KMS-11 (cell line): ENCODE results near the gene CHST12.

ENCODE experiments used
- H2AFZ ChIP-seq: fragments of 200-600 bp; sonication (generic); 2 replicates; pipeline ENCODE4 v1.6.1; 2016; ENCODE audit warnings: antibody characterized with exemption, mixed run types, low read depth
- H3K27ac ChIP-seq: fragments of 200-600 bp; sonication (generic); 2 replicates; pipeline ENCODE4 v1.6.1; 2016; ENCODE audit warnings: mild to moderate bottlenecking, mixed run types
- H3K27me3 ChIP-seq: fragments of 200-600 bp; sonication (generic); 2 replicates; pipeline ENCODE4 v1.6.1; 2017; ENCODE audit warnings: mild to moderate bottlenecking, low read depth, mixed run types, moderate library complexity; ENCODE audit not compliant: insufficient read depth
- H3K36me3 ChIP-seq: fragments of 200-600 bp; sonication (generic); 2 replicates; pipeline ENCODE4 v1.6.1; 2017; ENCODE audit warnings: mild to moderate bottlenecking, mixed run types; ENCODE audit not compliant: insufficient read depth
- H3K4me1 ChIP-seq: fragments of 200-600 bp; sonication (generic); 2 replicates; pipeline ENCODE4 v1.6.1; 2016; ENCODE audit warnings: mild to moderate bottlenecking, low read depth, mixed run types; ENCODE audit not compliant: poor library complexity, severe bottlenecking
- H3K4me2 ChIP-seq: fragments of 200-600 bp; sonication (generic); 2 replicates; pipeline ENCODE4 v1.7.0; 2016; ENCODE audit warnings: mild to moderate bottlenecking, mixed run types
- H3K4me3 ChIP-seq: fragments of 200-600 bp; sonication (generic); IDR thresholded peaks from 2 replicates; pipeline ENCODE4 v1.6.1; 2017; ENCODE audit warnings: low read depth, low read length, mixed read lengths; ENCODE audit not compliant: insufficient read depth
- H3K79me2 ChIP-seq: fragments of 200-600 bp; sonication (generic); 2 replicates; pipeline ENCODE4 v1.6.1; 2016; ENCODE audit warnings: low read depth, mixed run types; ENCODE audit not compliant: insufficient read depth
- H3K9ac ChIP-seq: fragments of 200-600 bp; sonication (generic); 2 replicates; pipeline ENCODE4 v1.6.1; 2016; ENCODE audit warnings: mild to moderate bottlenecking, mixed run types
- H4K20me1 ChIP-seq: fragments of 200-600 bp; sonication (generic); 2 replicates; pipeline ENCODE4 v1.6.1; 2016; ENCODE audit warnings: mild to moderate bottlenecking, mixed run types; ENCODE audit not compliant: insufficient read depth
- CTCF ChIP-seq: fragments of 200-600 bp; sonication (generic); conservative IDR thresholded peaks from 2 replicates; pipeline ENCODE4 v1.6.1; 2017; ENCODE audit warnings: low read depth, mild to moderate bottlenecking, antibody characterized with exemption, low read length, moderate library complexity, mixed read lengths

CHST12 gene

GRCh38 chr7:2359610-2360009 lies 43.8 kb upstream of the CHST12 start:
- Histone ChIP-seq H2AFZ (no peak overlapping the region), H3K4me1 (peaks cover 31% of the 10 kb centered on the region), H3K36me3 (peaks cover 31% of the 10 kb centered on the region), H3K9ac (no peak overlapping the region), H3K27ac (no peak overlapping the region), H3K4me2 (no peak overlapping the region), H3K27me3 (no peaks in the 10 kb centered on the region), H4K20me1 (peaks cover 64% of the 10 kb centered on the region), H3K79me2 (peaks cover 91% of the 10 kb centered on the region), H3K4me3 (no peak overlapping the region)
- no peak for TF ChIP-seq CTCF

GRCh38 chr7:2360796-2361195 lies 42.6 kb upstream of the CHST12 start:
- H3K4me3 ChIP-seq: no peak overlapping the region
- H4K20me1 ChIP-seq: peaks cover 63% of the 10 kb centered on the region
- peaks cover 42% of the 10 kb centered on the region for H3K36me3 ChIP-seq
- TF ChIP-seq CTCF: no peak
- H2AFZ ChIP-seq: no peak overlapping the region
- H3K4me1 ChIP-seq: peaks cover 31% of the 10 kb centered on the region
- H3K9ac ChIP-seq: no peak overlapping the region
- H3K27ac ChIP-seq: no peak overlapping the region
- H3K79me2 ChIP-seq: peaks cover 82% of the 10 kb centered on the region
- H3K4me2 ChIP-seq: no peak overlapping the region
- no peaks in the 10 kb centered on the region for H3K27me3 ChIP-seq

- Histone ChIP-seq H3K27ac (no peak overlapping the region), H4K20me1 (peaks cover 51% of the 10 kb centered on the region), H3K4me3 (no peak overlapping the region), H3K4me1 (peaks cover 17% of the 10 kb centered on the region), H3K9ac (no peak overlapping the region), H3K27me3 (no peaks in the 10 kb centered on the region), H3K36me3 (peaks cover 45% of the 10 kb centered on the region), H3K79me2 (peaks cover 70% of the 10 kb centered on the region), H3K4me2 (no peak overlapping the region), H2AFZ (no peak overlapping the region)
- TF ChIP-seq CTCF: no peak
Measured at GRCh38 chr7:2362385-2363088, 40.9 kb upstream of the CHST12 start.

GRCh38 chr7:2369139-2369538 lies 34.3 kb upstream of the CHST12 start:
- H3K4me2 ChIP-seq: no peak overlapping the region
- no peak overlapping the region for H3K4me3 ChIP-seq
- peaks cover 46% of the 10 kb centered on the region; the same call in 1 of the 2 replicates for H3K36me3 ChIP-seq
- no peaks in the 10 kb centered on the region for H3K27me3 ChIP-seq
- no peak for TF ChIP-seq CTCF
- peaks cover 3% of the 10 kb centered on the region; the same call in 1 of the 2 replicates for H4K20me1 ChIP-seq
- H2AFZ ChIP-seq: no peak overlapping the region
- no peaks in the 10 kb centered on the region for H3K4me1 ChIP-seq
- peaks cover 45% of the 10 kb centered on the region for H3K79me2 ChIP-seq
- no peak overlapping the region for H3K27ac ChIP-seq
- H3K9ac ChIP-seq: no peak overlapping the region
